ENCODE results near the gene INCENP.
"Not testable (repeated sequence)": the region's sequence is repeated elsewhere in the genome, so short reads cannot be mapped to it uniquely, and the experiment has no call there.

Gene INCENP

DNA sequence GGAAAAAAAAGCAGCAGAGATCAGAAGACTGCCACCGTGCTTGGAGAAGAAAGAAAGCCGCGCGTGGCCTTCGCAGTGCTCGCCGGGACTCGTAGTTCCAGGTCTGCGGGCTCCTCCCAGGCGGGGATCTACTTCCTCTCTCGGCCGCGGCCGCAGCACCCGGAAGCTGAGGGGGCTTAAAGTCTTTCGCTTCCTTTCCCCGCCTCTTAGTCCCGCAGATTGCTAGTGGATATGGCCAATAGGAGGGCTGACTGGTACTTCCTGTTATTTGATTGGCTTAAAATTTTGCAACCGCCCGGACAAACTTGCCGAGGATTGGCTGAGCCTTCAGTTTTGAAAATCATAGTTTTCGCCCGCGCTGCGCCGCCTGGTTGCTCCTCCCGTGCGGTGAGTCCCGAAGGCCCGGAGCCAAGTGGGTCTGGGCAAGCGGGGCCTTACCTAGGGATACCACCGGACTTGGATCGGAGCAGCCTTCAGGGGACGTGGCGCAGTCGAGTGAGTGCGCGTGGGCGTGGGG is at the start of gene INCENP:
INCENP (plus strand) TSS at position 343 of the 517 bp plus-strand sequence. CDS start 4,151 bp downstream, outside the sequence.
- DNase-seq, result peak; percentile 98

DNA sequence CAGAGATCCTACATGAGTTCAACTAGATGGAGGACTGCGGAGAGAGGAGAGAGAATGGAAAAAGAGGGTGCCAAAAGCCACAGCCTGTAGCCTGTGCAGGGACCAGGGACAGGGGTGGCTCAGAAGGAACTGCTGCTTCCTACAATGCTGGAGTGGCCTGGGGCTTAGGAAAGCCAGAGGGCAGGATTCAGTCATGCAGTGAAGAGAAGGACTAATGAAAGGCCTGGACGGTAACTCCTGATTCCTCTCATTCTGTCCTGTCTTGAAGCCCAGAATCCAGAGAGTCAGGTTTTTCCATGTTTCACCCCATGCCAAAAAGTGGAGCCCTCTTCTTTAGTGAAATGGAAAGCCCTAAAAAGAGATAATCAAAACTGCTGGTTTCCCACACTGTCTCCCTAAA is 48.4 kb upstream of the INCENP start:
- no peak for DNase-seq

DNA sequence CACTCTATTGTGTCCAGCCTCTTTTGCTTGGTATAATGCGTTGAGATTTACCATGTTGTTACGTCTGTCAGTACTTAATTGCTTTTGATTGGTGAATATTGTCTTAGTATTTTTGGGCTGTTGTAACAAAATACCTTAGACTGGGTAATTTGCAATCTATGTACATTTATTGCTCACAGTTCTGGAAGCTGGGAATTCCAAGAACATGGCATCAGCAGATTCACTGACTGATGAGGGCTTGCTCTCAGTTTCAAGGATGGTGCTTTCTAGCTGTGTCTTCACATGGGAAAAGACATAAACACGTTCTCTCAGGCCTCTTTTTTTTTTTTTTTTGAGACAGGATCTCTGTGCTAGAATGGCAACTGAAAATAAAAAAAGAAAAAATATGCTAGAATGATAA is 46.7 kb upstream of the INCENP start:
- DNase-seq, result no peak

DNA sequence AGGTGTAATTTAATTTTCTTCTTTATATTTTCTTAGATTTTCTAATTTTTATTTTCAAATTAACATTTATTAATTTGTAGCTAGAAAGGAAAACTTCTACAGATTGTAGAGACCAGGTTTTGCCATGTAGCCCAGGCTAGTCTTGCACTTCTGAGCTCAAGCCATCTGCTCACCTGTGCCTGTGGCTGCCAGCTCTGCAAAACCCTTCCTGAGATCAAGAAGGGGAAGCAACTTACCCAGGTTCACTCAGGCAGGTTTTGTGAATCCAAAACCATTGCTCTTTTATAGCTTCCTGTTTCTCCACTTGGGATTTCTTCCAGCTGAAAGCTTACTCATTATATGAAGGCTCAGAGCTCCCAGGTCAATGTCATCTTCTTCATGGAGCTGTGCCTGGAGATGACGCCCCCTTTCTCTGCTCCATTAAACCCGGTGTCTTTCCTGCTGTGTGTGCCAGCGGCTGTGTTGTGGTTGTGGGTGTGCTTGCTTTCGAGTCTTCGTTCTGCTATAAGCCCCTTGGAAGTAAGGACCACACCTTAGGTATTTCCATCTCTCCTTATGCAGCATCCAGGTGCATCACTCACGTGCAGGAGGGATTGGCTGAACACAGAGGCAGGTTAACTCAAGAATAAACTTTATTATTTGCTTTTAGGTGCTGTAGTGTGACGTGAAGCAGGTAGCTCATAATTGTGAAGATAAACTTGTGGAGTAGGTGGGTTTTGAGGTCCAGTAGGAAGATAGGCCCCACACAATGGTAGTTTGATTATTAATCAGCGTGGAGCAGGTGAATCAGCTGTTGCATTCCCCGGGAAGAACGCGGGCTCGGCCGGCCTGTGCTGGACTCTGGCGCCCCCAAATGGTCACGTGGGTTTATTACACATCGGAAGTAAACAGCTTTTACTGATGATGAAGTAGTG is 42.2 kb upstream of the INCENP start:
- DNase-seq, result peak; percentile 83

- no peak for DNase-seq
Observed at GRCh38 chr11:62082292-62082657, 41.5 kb upstream of the INCENP start.

DNA sequence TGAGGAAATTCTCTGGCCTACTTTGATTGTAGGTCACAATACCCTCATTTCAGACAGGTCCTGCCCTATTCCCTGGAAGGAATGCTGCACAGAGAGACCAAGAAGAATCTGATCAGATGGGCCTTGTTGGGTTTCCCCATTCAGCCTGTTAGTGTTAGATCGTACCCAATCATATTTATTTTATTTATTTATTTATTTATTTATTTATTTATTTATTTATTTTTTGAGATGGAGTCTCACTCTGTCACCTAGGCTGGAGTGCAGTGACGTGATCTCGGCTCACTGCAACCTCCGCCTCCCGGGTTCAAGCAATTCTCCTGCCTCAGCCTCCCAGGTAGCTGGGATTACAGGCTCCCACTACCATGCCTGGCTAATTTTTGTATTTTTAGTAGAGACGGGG is 39.0 kb upstream of the INCENP start:
- not testable (repeated sequence) for DNase-seq

GRCh38 chr11:62087694-62088093 is 36.1 kb upstream of the INCENP start:
- no peak for DNase-seq

DNA sequence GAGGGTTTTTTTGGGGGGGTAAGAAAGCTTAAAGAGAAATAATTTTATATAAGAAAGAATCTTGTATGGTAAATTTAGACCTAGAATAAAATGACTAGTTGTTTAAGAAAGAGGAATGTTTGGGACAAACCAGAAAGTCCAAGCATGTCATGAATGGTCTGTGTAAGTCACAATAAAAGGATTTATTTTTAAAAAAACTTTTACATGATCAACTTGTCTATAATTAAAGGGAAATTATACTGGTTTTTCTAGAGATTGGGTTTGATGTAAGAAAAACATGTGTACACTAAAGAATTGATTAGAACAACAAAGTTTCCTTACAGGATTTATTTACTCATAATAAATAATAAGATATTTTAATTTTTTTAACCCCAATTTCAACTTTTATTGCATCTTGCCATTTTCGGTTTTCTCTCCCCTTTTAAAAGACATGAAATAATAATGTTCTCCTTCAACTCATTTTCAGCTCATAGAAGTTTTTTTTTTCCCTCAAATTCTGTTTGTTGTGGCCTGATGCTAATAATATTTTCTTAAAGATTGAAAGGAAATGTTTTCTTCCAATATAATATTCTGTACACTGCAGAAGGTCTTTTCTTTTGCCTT is 35.4 kb upstream of the INCENP start:
- DNase-seq, result no peak

DNA sequence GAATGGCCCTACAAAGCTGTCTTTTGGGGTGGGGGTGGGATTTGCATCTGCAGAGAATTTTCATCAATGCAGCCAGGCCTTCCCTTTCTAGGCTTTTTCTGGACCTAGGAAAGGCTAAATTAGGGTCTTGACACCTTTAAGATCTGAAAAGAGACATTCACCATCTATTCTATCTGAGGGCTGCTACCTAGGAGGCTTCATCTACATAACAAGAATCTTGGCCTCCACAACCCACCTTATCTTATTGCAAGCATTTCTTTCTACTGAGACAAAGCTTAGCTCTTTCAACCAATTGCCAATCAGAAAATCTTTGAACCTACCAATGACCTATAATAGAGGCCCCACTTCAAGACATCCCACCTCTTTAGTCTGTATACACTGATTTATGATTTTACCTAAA is 20.7 kb upstream of the INCENP start:
- DNase-seq, result no peak

DNA sequence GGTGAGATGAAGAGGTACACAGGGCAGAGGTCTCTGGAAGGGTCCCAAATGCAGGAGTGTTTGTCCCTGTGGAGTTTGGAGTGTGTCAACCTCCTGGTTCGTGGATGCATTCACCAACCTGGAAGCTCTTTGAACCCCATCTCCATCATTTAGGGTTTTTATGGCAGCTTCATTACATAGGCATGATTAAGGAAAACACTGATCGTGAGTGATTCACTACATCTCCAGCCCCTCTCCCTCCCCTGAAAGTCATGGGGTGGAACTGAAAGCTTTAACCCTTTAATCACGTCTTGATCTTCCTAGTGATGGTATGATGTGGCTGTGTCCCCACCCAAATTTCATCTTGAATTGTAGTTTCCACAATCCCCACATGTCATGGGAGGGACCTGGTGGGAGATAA is 19.8 kb upstream of the INCENP start:
- DNase-seq, result no peak

GRCh38 chr11:62104816-62105653 is 18.8 kb upstream of the INCENP start:
- DNase-seq, result peak; percentile 66

DNA sequence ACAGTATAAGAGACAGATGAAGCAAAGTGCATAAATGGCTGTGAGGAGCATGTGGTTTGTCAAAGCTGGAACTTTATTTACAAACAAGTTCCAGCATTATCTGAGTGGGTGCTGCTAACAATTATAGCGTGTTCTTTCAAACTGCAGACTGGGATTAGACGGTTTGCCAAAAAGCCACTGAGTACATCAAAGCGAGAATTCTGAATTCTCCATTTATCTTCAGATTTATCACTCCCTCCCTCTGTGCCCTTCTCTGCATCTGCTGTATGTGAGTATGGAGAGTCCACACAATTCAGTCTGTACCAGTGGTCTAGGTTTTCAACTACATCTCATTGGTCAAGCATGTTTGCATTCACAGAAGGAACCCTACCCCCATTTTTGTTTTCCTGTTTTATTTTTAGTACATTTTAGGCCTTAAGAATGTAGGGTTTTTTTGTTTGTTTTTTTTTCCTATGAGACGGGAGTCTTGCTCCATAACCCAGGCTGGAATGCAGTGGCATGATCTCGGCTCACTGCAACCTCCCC is 18.1 kb upstream of the INCENP start:
- DNase-seq, result no peak

GRCh38 chr11:62108017-62108750 is 15.6 kb upstream of the INCENP start:
- DNase-seq, result peak; percentile 78

DNA sequence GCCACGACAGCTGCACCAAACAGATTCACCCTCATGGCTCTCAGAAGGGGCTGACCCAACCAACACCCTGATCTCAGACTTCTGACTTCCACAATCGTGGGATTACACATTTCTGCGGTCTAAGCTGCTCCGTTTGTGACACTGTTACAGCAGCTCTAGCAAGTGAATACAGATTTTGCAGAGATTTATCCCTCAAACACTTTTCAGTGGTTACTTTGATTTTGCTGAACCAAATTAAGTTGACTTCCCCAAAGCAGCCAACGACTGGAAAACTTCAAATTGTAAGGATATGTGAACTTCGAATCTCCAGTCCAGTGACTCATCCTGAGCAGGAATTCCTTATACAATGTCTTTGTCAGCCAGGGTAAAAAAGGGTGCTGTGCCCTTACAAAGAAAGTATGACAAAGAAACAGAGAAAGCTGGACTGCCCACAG is 14.8 kb upstream of the INCENP start:
- DNase-seq, result no peak

- DNase-seq, result no peak
Observed at GRCh38 chr11:62115085-62115694, 8.6 kb upstream of the INCENP start.

- no peak for DNase-seq
Observed at GRCh38 chr11:62116451-62116850, 7.4 kb upstream of the INCENP start.

- DNase-seq, result no peak
Observed at GRCh38 chr11:62119569-62119968, 4.2 kb upstream of the INCENP start.

DNA sequence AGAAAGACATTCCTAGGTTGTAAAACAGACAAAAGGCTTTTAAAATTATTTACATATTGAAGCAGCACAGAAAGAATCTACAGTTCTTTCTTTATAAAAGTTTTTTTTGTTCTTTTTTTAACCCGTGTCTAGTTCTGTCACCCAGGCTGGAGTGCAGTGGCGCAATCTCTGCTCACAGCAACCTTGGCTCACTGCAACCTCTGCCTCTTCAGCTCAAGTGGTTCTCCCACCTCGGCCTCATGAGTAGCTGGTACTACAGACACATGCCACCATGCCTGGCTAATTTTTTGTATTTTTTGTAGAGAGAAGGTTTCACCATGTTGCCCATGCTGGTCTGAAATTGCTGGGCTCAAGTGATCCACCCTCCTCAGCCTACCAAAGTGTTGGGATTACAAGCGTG is 3.8 kb upstream of the INCENP start:
- no peak for DNase-seq

DNA sequence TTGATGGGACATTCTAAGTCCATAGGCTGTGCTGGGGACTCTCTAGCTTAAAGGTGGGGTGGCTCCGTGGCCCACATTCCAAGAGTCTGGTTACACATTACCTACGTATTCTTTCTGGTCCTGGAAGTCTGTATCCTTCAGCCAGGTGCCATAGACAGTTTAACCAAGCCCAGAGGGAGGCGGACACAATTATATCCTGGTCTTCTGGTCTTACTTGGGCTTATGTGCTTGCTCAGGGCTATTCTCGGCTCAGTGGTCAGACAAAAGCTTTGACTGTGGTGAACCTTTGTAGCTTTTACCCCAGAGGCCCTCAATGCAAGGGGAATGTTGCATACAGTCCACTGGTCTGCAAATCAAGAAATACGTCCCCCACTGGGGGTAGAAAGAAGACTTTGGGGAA is 3.4 kb upstream of the INCENP start:
- no peak for DNase-seq

DNA sequence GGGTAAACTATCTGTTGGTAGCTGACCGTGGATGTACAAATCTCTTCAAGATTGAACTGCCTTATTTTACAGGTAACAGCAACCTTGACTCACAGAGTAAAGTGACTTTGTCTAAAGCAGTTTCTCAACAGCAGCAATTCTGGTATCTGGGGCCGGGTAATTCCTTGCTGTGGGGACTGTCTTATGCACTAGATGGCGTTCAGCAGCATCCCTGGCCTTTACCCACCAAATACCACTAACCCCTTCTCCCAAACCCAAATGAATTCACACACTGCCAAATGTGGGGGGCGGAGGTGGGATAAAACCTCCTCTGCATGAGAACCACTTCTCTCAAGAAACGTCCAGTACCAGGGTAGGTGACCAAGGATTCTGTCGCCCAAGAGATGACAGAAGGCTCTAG is 1.7 kb upstream of the INCENP start:
- no peak for DNase-seq

GRCh38 chr11:62124186-62125113 is 639 bp downstream of the INCENP start:
- DNase-seq, result peak; percentile 8
